HG03558 (cell line): ENCODE results near the gene FRAS1.
"Not testable (repeated sequence)": the region's sequence is repeated elsewhere in the genome, so short reads cannot be mapped to it uniquely, and the experiment has no call there.

Source experiments
- ATAC-seq: cut with Tn5 transposase; IDR thresholded peaks from one replicate; pipeline ENCODE4 v1.9.1; 2021; ENCODE audit warnings: moderate number of reproducible peaks; ENCODE audit not compliant: unreplicated experiment; ENCODE audit errors: extremely low read depth

The FRAS1 gene

GRCh38 chr4:78247536-78248285 lies 190.6 kb downstream of the FRAS1 start:
- ATAC-seq = no peak

GRCh38 chr4:78250500-78250899 lies 193.4 kb downstream of the FRAS1 start:
- ATAC-seq = no peak

GRCh38 chr4:78252773-78253172 lies 195.7 kb downstream of the FRAS1 start:
- not testable (repeated sequence) for ATAC-seq

GRCh38 chr4:78254893-78255292 lies 197.8 kb downstream of the FRAS1 start:
- ATAC-seq = no peak

- no peak for ATAC-seq
Observed at GRCh38 chr4:78265006-78265405, 207.9 kb downstream of the FRAS1 start.

- ATAC-seq = no peak
Observed at GRCh38 chr4:78267790-78268189, 210.7 kb downstream of the FRAS1 start.

GRCh38 chr4:78268597-78268996 lies 211.5 kb downstream of the FRAS1 start:
- ATAC-seq = no peak

- not testable (repeated sequence) for ATAC-seq
Observed at GRCh38 chr4:78275450-78275849, 218.3 kb downstream of the FRAS1 start.

GRCh38 chr4:78286281-78286680 lies 229.2 kb downstream of the FRAS1 start:
- ATAC-seq = no peak

GRCh38 chr4:78288327-78288726 lies 231.2 kb downstream of the FRAS1 start:
- ATAC-seq = no peak

GRCh38 chr4:78291277-78291676 lies 234.2 kb downstream of the FRAS1 start:
- no peak for ATAC-seq

- no peak for ATAC-seq
Observed at GRCh38 chr4:78292341-78292740, 235.2 kb downstream of the FRAS1 start.

- ATAC-seq = no peak
Observed at GRCh38 chr4:78292856-78293255, 235.7 kb downstream of the FRAS1 start.

- ATAC-seq = no peak
Observed at GRCh38 chr4:78293348-78293747, 236.2 kb downstream of the FRAS1 start.

- ATAC-seq = no peak
Observed at GRCh38 chr4:78293821-78294301, 236.7 kb downstream of the FRAS1 start.

GRCh38 chr4:78296261-78296660 lies 239.1 kb downstream of the FRAS1 start:
- ATAC-seq = no peak

GRCh38 chr4:78297116-78297800 lies 240.1 kb downstream of the FRAS1 start:
- ATAC-seq = peak; percentile 50

- no peak for ATAC-seq
Observed at GRCh38 chr4:78298618-78299017, 241.5 kb downstream of the FRAS1 start.

GRCh38 chr4:78299565-78299972 lies 242.4 kb downstream of the FRAS1 start:
- no peak for ATAC-seq

GRCh38 chr4:78307263-78307662 lies 250.1 kb downstream of the FRAS1 start:
- ATAC-seq = not testable (repeated sequence)

GRCh38 chr4:78308517-78308916 lies 251.4 kb downstream of the FRAS1 start:
- ATAC-seq = no peak

- ATAC-seq = no peak
Observed at GRCh38 chr4:78309352-78309751, 252.2 kb downstream of the FRAS1 start.
